NK-92 treated with Interleukin-12 subunit alpha and Interleukin-12 subunit beta, amount 100 ng/mL, for 24 hours (cell line): ENCODE results near the gene MYADML2.
"Not testable (repeated sequence)": the region's sequence is repeated elsewhere in the genome, so short reads cannot be mapped to it uniquely, and the experiment has no call there.

ENCODE experiments used
- DNase-seq: peaks from one replicate; lab custom pipeline; 2025; lab: John Stamatoyannopoulos, UW

The MYADML2 gene

GRCh38 chr17:81958633-81959342, 11.8 kb upstream of the MYADML2 start:
- no peak for DNase-seq

- no peak for DNase-seq
Measured at GRCh38 chr17:81957691-81958432, 10.8 kb upstream of the MYADML2 start.

- no peak for DNase-seq
Measured at GRCh38 chr17:81956607-81957589, 9.9 kb upstream of the MYADML2 start.

- DNase-seq = no peak
Measured at GRCh38 chr17:81955756-81956544, 8.9 kb upstream of the MYADML2 start.

DNA sequence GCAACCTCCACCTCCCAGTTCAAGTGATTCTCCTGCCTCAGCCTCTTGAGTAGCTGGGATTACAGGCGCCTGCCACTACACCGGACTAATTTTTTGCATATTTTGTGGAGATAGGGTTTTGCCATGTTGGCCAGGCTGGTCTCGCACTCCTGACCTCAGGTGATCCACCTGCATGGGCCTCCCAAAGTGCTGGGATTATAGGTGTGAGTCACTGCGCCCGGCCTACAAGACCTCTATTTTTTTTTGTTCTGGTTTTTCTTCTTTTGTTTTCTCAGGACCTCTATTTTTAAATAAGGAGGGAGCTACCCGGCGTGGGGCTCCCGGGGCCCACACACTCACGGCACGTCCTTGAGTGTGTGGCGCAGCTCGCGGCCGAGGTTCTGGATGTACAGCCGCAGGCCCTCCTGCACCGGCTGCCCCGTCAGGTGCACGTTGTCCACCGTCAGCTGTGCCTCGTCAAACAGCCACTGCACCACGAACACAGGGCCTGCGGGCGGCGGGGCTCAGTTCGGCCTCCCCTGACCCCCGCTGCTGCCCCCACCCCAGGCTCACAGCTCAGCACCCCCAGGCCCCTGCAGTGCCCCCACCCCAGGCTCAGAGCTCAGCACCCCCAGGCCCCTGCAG, 8.1 kb upstream of the MYADML2 start:
- no peak for DNase-seq

GRCh38 chr17:81954131-81955057, 7.4 kb upstream of the MYADML2 start:
- DNase-seq = no peak

GRCh38 chr17:81953443-81953842, 6.4 kb upstream of the MYADML2 start:
- DNase-seq = not testable (repeated sequence)

GRCh38 chr17:81952792-81953228, 5.8 kb upstream of the MYADML2 start:
- DNase-seq = no peak

DNA sequence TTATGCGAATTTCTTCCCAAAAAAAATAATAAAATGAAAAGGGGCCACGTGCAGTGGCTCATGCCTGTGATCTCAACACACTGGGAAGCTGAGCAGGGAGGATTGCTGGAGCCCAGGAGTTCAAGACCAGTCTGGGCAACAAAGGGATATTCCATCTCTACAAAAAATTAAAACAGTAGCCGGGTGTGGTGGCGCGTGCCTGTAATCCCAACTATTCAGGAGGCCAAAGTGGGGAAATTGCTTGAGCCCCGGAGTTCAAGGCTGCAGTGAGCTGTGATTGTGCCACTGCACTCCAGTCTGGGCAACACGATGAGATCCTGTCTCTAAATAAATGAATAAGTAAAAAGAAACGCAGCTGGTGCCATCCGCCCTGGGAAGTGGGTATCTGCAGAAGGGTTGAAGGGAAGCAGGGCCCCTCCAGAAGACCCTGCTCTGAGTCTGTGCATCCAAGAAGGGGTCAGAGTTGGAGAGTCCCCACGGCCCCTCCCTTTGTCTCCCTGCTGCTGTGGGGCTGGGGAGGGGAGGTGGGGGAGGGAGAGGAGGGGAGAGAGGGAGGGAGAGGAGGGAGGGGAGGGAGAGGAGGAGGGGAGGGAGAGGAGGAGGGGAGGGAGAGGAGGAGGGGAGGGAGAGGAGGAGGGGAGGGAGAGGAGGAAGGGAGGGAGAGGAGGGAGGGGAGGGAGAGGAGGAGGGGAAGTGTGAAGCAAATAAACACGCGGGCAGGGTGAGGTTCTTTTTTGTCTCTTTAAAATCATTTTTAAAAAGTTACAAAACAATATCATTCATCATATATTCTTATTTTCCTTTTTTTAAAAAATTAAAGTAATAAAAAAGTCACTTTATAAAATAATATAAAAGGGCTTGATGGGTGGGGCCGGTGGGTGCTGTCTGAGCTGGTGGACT, 5.0 kb upstream of the MYADML2 start:
- no peak for DNase-seq

- DNase-seq = no peak
Measured at GRCh38 chr17:81950501-81950900, 3.5 kb upstream of the MYADML2 start.

- DNase-seq = no peak
Measured at GRCh38 chr17:81948635-81949378, 1.8 kb upstream of the MYADML2 start.

DNA sequence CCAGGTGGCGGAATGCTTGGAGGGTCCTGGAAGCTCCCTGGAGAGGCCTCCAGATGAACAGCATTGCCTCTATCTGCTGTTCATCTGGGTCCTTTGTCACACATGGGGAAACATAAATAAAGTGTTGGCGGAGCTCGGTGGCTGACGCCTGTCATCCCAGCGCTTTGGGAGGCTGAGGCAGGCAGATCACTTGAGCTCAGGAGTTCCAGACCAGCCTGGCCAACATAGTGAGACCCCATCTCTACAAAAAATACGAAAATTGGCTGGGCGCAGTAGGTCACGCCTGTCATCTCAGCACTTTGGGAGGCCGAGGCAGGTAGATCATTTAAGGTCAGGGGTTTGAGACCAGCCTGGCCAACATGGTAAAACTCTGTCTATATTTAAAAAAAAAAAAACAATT, 2.2 kb downstream of the MYADML2 start:
- DNase-seq = no peak

GRCh38 chr17:81942167-81942553, 4.9 kb downstream of the MYADML2 start:
- DNase-seq = no peak

DNA sequence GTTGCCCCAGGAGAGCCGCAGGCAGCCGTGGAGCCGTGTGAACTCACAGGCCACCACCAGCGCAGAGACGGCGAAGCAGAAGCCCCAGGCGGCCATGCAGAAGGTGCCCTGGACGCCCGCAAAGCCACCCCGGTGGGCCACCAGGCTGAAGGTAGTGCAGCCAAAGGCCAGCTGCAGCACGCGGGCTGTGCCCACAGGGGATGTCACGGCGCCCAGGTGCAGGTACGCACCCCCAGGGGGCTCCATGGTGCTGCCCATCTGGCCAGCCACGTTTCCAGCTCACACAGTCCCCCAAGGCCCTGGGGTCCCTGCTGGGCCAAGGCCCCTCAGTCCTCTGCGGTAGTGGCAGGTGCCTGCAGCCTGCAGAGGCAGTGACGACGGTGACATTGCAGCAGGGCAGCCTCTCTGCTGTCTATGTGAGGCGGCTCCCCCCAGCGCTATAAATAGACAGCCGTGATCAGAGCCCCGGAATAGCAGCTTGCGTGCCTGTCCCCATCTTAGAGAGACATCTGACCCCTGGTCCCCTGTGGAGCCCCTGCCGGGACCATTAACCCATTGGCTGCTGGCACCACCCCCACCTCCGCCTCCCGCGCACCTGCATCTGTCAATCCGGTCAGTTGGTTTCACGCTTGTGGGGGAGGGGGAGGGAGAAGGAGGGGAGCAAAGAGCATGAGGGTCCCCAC, 5.4 kb downstream of the MYADML2 start:
- DNase-seq = no peak

GRCh38 chr17:81940538-81941483, 6.2 kb downstream of the MYADML2 start:
- no peak for DNase-seq

DNA sequence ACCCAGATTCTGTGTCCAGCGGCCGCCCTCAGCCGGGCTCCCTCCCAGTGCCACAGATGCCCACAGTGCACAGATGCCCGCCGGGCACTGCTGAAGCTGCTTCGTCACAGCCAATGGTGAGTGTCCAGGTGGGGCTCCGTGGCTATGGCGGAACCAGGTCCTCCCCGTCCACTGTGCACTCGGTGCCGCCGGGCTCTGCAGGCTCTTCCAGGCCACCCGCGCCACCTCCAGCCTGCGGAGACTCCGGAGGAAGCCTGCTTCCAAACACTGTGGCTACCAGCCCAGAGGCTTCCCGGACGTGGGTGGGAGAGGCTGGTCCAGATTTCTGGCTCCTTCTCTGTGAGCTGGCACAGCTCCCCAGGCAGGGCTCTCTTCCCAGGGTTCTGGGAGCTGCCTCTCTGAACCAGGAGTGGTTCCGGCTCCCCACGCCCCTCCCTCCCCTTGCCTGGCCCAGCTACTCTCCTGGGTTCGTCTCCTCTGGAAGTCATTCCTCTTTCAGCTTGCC, 7.1 kb downstream of the MYADML2 start:
- no peak for DNase-seq
